GM08714 (cell line): ENCODE measurements around the gene LPP.

Experiments
- H3K4me3 ChIP-seq: fragments of 200-500 bp; sonication (Bioruptor generic); 2 replicates; pipeline ENCODE4 v1.5.1; 2014; ENCODE audit warnings: mild to moderate bottlenecking, low read length, inconsistent platforms
- ZNF274 ChIP-seq: IDR thresholded peaks from 2 replicates; pipeline ENCODE4 v1.6.1; 2012; ENCODE audit warnings: mild to moderate bottlenecking, low read depth, low read length

LPP gene

GRCh38 chr3:188779281-188779980 lies 625.5 kb downstream of the LPP start:
- no peak overlapping the region for H3K4me3 ChIP-seq
- no peak for TF ChIP-seq ZNF274

GRCh38 chr3:188780193-188781147 lies 626.5 kb downstream of the LPP start:
- H3K4me3 ChIP-seq: no peak overlapping the region
- no peak for TF ChIP-seq ZNF274

- TF ChIP-seq ZNF274: no peak
These were observed 628.7 kb downstream of the LPP start for GRCh38 chr3:188782613-188783124.

GRCh38 chr3:188786424-188786823 lies 632.5 kb downstream of the LPP start:
- TF ChIP-seq ZNF274: no peak
- H3K4me3 ChIP-seq: no peak overlapping the region

More at GRCh38 chr3:188782613-188783124, 628.7 kb downstream of the LPP start:
- H3K4me3 ChIP-seq: no peak overlapping the region

GRCh38 chr3:188788621-188789081 lies 634.7 kb downstream of the LPP start:
- TF ChIP-seq ZNF274: no peak
- no peak overlapping the region for H3K4me3 ChIP-seq

GRCh38 chr3:188789251-188789650 lies 635.3 kb downstream of the LPP start:
- no peak overlapping the region for H3K4me3 ChIP-seq
- no peak for TF ChIP-seq ZNF274

- no peak for TF ChIP-seq ZNF274
These were observed 637.4 kb downstream of the LPP start for GRCh38 chr3:188791311-188791710.

GRCh38 chr3:188792793-188793192 lies 638.8 kb downstream of the LPP start:
- H3K4me3 ChIP-seq: no peak overlapping the region
- no peak for TF ChIP-seq ZNF274

More at GRCh38 chr3:188791311-188791710, 637.4 kb downstream of the LPP start:
- H3K4me3 ChIP-seq: no peak overlapping the region

- H3K4me3 ChIP-seq: no peak overlapping the region
- TF ChIP-seq ZNF274: no peak
These were observed 642.2 kb downstream of the LPP start for GRCh38 chr3:188796122-188796631.

- no peak for TF ChIP-seq ZNF274
- no peak overlapping the region for H3K4me3 ChIP-seq
These were observed 643.1 kb downstream of the LPP start for GRCh38 chr3:188797045-188797444.

GRCh38 chr3:188798556-188799145 lies 644.7 kb downstream of the LPP start:
- no peak for TF ChIP-seq ZNF274
- no peak overlapping the region for H3K4me3 ChIP-seq

- no peak for TF ChIP-seq ZNF274
- H3K4me3 ChIP-seq: no peak overlapping the region
These were observed 647.4 kb downstream of the LPP start for GRCh38 chr3:188801393-188801792.

GRCh38 chr3:188802645-188803044 lies 648.7 kb downstream of the LPP start:
- H3K4me3 ChIP-seq: no peak overlapping the region
- no peak for TF ChIP-seq ZNF274

GRCh38 chr3:188807006-188807405 lies 653.0 kb downstream of the LPP start:
- TF ChIP-seq ZNF274: no peak
- H3K4me3 ChIP-seq: no peak overlapping the region

- TF ChIP-seq ZNF274: no peak
- no peak overlapping the region for H3K4me3 ChIP-seq
These were observed 658.2 kb downstream of the LPP start for GRCh38 chr3:188812198-188812597.
